SU-DHL-6 (cell line): ENCODE results near the gene CCDC85C.

ENCODE experiments used
- CTCF ChIP-seq: fragments of 200-600 bp; sonication (generic); IDR thresholded peaks from one replicate; pipeline ENCODE4 v1.5.1; 2017; ENCODE audit warnings: antibody characterized with exemption, mild to moderate bottlenecking, low read length, moderate library complexity; ENCODE audit not compliant: insufficient read depth, poor library complexity, severe bottlenecking
- EZH2phosphoT487 ChIP-seq: fragments of 200-600 bp; sonication (generic), shearing (Covaris generic); conservative IDR thresholded peaks from 2 replicates; pipeline ENCODE4 v1.6.1; 2018; ENCODE audit warnings: mild to moderate bottlenecking, antibody characterized with exemption, low read length, moderate library complexity, mixed read lengths

DNA sequence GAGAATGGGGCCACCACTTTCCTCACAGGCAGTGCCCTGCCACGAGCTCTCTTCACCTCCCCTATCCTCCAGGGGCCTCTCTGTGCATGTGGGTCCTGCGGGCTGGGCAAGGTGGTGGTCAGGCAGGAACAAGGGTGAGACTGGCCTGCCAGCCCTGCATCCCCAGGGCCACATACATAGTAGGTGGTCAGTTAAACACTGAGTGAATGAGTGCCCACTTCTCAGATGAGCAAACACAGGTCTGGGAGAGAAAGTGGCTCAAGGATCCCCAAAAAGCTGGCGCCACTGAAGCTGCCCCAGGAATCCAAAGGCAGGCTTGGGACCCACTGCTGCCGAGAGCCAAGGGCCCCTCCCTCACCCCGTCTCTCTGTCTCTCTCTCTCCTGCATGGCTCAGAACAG, 71.7 kb downstream of the CCDC85C start:
- no peak for TF ChIP-seq CTCF
- no peak for TF ChIP-seq EZH2phosphoT487
